Stimulated activated CD8-positive, alpha-beta memory T cell treated with anti-CD3 and anti-CD28 coated beads, Interleukin-12 subunit alpha, Interleukin-12 subunit beta, amount 100 ng/mL, for 1 hour (primary cell): Measurements from ENCODE around the gene EBF3.
A peak's percentile ranks its signal among the peaks of the same experiment; 100 is the strongest.

Experiments used
- DNase-seq: peaks from one replicate; pipeline ENCODE4 v3.0.0-alpha.2; 2020; ENCODE audit warnings: low read depth

The EBF3 gene

GRCh38 chr10:129888784-129889616 lies 75.1 kb downstream of the EBF3 start:
- DNase-seq = peak; percentile 14

GRCh38 chr10:129887986-129888783 lies 75.9 kb downstream of the EBF3 start:
- DNase-seq = no peak

- DNase-seq = no peak
Measured at GRCh38 chr10:129887381-129887905, 76.6 kb downstream of the EBF3 start.

GRCh38 chr10:129886263-129886662 lies 77.8 kb downstream of the EBF3 start:
- no peak for DNase-seq

- DNase-seq = no peak
Measured at GRCh38 chr10:129885526-129885925, 78.5 kb downstream of the EBF3 start.

GRCh38 chr10:129884398-129885078 lies 79.5 kb downstream of the EBF3 start:
- DNase-seq = no peak

GRCh38 chr10:129883626-129884397 lies 80.3 kb downstream of the EBF3 start:
- no peak for DNase-seq

GRCh38 chr10:129883029-129883428 lies 81.0 kb downstream of the EBF3 start:
- DNase-seq = no peak

GRCh38 chr10:129882291-129883010 lies 81.6 kb downstream of the EBF3 start:
- DNase-seq = no peak

- no peak for DNase-seq
Measured at GRCh38 chr10:129881641-129882040, 82.4 kb downstream of the EBF3 start.

- no peak for DNase-seq
Measured at GRCh38 chr10:129880191-129880870, 83.7 kb downstream of the EBF3 start.

- DNase-seq = no peak
Measured at GRCh38 chr10:129879655-129880054, 84.4 kb downstream of the EBF3 start.

- DNase-seq = no peak
Measured at GRCh38 chr10:129878835-129879234, 85.2 kb downstream of the EBF3 start.

GRCh38 chr10:129877773-129878371 lies 86.2 kb downstream of the EBF3 start:
- DNase-seq = peak; percentile 7

- no peak for DNase-seq
Measured at GRCh38 chr10:129876838-129877237, 87.2 kb downstream of the EBF3 start.

- no peak for DNase-seq
Measured at GRCh38 chr10:129875993-129876726, 87.9 kb downstream of the EBF3 start.

GRCh38 chr10:129873351-129873750 lies 90.7 kb downstream of the EBF3 start:
- DNase-seq = no peak

- DNase-seq = no peak
Measured at GRCh38 chr10:129871966-129872365, 92.1 kb downstream of the EBF3 start.

- DNase-seq = no peak
Measured at GRCh38 chr10:129870961-129871621, 93.0 kb downstream of the EBF3 start.
